Parathyroid adenoma (tissue), 2 donors: ENCODE results near the gene RNASE7.

Experiments used
- H2AFZ ChIP-seq: fragments of 300-600 bp; sonication (generic); one replicate; pipeline ENCODE4 v1.7.0; 2017; ENCODE audit warnings: antibody characterized with exemption, mild to moderate bottlenecking
- H3K27ac ChIP-seq: fragments of 300-600 bp; sonication (generic); one replicate; pipeline ENCODE4 v1.7.0; 2017
- H3K27me3 ChIP-seq: fragments of 300-600 bp; sonication (generic); one replicate; pipeline ENCODE4 v1.7.0; 2017; ENCODE audit warnings: low read length; ENCODE audit not compliant: control insufficient read depth, insufficient read depth
- H3K36me3 ChIP-seq: fragments of 300-600 bp; sonication (generic); one replicate; pipeline ENCODE4 v1.7.0; 2017; ENCODE audit warnings: low read length; ENCODE audit not compliant: control insufficient read depth, insufficient read depth
- H3K4me1 ChIP-seq: fragments of 300-600 bp; sonication (generic); one replicate; pipeline ENCODE4 v1.7.0; 2017; ENCODE audit warnings: control low read depth
- H3K4me2 ChIP-seq: fragments of 300-600 bp; sonication (generic); one replicate; pipeline ENCODE4 v1.7.0; 2017; ENCODE audit warnings: low read length
- H3K4me3 ChIP-seq: fragments of 300-600 bp; sonication (generic); one replicate; pipeline ENCODE4 v1.7.0; 2017; ENCODE audit warnings: low read depth, low read length
- H3K79me2 ChIP-seq: fragments of 300-600 bp; sonication (generic); one replicate; pipeline ENCODE4 v1.7.0; 2017; ENCODE audit warnings: control low read depth
- H3K9ac ChIP-seq: fragments of 300-600 bp; sonication (generic); one replicate; pipeline ENCODE4 v1.7.0; 2017; ENCODE audit warnings: mild to moderate bottlenecking
- H3K9me3 ChIP-seq: fragments of 300-600 bp; sonication (generic); one replicate; pipeline ENCODE4 v1.7.0; 2017; ENCODE audit warnings: low read length; ENCODE audit not compliant: control insufficient read depth
- TF ChIP-seq, protein P1 (sequence below): fragments of 300-600 bp; sonication (generic); IDR thresholded peaks from one replicate; pipeline ENCODE4 v1.7.0; 2017; ENCODE audit warnings: antibody characterized with exemption, mild to moderate bottlenecking
- donor health status: primary hyperparathyroidism.

RNASE7 gene

DNA sequence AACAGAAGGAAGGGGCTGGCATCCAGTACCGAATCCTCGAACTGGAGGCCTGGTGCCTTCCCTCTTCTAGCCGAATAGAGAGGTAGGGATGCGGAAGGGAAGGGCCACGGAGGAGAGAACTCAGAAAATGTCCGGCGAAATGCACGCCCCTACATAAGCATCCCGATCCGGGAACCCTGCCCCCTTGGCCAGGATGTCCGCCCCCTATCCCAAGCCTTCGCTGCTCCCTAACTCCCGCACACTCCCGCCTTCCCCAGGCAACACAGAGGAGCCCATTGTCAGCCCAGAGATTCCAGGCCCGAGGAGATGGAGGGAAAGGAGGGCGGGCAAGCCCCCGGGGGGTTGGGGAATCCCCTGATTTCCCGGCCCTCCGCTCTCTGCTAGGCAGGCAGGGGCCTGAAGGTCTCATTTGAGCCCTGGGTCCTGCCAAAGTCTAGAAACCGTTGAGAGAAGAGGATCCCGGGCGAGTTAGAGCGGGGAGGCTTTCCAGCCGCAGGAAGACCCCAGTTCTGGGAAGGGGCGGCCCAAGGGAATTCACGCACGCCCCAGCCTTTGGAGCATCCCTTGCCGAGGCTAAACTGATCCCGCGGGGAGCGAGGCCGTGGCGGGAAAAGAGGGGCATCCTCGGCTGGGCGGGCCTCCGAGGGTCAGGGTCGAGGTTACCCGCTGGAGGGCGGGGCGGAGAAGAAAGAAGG lies 27.4 kb downstream of the RNASE7 start:
- Histone ChIP-seq H3K36me3 (no peaks in the 10 kb centered on the region), H3K9ac (no peak overlapping the region), H2AFZ (peak overlapping the region; percentile 94), H3K4me2 (peak overlapping the region; percentile 96), H3K27me3 (no peaks in the 10 kb centered on the region), H3K4me3 (peak overlapping the region; percentile 50), H3K27ac (peak overlapping the region; percentile 61), H3K79me2 (peaks cover 4% of the 10 kb centered on the region), H3K4me1 (peaks cover 25% of the 10 kb centered on the region), H3K9me3 (no peaks in the 10 kb centered on the region)
- TF ChIP-seq, protein P1, sequence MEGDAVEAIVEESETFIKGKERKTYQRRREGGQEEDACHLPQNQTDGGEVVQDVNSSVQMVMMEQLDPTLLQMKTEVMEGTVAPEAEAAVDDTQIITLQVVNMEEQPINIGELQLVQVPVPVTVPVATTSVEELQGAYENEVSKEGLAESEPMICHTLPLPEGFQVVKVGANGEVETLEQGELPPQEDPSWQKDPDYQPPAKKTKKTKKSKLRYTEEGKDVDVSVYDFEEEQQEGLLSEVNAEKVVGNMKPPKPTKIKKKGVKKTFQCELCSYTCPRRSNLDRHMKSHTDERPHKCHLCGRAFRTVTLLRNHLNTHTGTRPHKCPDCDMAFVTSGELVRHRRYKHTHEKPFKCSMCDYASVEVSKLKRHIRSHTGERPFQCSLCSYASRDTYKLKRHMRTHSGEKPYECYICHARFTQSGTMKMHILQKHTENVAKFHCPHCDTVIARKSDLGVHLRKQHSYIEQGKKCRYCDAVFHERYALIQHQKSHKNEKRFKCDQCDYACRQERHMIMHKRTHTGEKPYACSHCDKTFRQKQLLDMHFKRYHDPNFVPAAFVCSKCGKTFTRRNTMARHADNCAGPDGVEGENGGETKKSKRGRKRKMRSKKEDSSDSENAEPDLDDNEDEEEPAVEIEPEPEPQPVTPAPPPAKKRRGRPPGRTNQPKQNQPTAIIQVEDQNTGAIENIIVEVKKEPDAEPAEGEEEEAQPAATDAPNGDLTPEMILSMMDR = no peak

DNA sequence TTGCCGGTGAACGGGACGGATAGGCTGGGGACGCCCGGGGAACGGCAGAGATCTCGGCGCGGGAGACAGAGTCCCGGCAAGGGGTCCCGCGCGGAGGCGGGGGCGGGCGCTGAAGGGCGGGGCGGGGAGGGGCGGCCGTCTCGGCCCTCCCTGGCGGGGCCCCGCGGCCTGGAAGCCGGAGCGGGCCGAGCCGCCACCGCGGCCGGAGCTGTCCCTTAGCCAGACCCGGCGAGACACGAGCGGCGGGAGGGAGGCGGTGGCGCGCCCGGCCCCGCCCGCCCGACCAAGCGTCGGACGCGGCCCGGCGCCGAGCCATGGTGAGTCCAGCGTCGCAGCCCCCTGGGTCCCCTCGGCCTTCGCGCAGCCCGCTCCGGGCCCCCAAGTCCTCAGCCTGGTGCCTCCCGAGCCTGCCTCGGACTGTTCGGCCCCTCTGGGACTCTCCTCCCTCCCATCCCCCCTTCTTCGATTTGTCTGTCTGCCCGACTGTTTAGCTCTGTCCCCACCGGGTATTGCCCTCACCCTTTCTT lies 28.0 kb downstream of the RNASE7 start, which contains the start of gene ARHGEF40:
ARHGEF40 (plus strand) TSS at position 222 of the 527 bp plus-strand sequence; CDS start at position 315, 93 bp downstream.
- H2AFZ ChIP-seq = peak within 1 kb of the TSS; percentile 94
- peaks cover 6% of the 10 kb centered on the region for H3K79me2 ChIP-seq
- no peak within 1 kb of the TSS for H3K9ac ChIP-seq
- no peaks in the 10 kb centered on the region for H3K9me3 ChIP-seq
- TF ChIP-seq, protein P1 = no peak
- H3K36me3 ChIP-seq = no peaks in the 10 kb centered on the region
- H3K4me1 ChIP-seq = peaks cover 25% of the 10 kb centered on the region
- H3K27me3 ChIP-seq = no peaks in the 10 kb centered on the region
- peak within 1 kb of the TSS; percentile 96 for H3K4me2 ChIP-seq
- H3K4me3 ChIP-seq = peak within 1 kb of the TSS; percentile 94
- H3K27ac ChIP-seq = peak within 1 kb of the TSS; percentile 75

DNA sequence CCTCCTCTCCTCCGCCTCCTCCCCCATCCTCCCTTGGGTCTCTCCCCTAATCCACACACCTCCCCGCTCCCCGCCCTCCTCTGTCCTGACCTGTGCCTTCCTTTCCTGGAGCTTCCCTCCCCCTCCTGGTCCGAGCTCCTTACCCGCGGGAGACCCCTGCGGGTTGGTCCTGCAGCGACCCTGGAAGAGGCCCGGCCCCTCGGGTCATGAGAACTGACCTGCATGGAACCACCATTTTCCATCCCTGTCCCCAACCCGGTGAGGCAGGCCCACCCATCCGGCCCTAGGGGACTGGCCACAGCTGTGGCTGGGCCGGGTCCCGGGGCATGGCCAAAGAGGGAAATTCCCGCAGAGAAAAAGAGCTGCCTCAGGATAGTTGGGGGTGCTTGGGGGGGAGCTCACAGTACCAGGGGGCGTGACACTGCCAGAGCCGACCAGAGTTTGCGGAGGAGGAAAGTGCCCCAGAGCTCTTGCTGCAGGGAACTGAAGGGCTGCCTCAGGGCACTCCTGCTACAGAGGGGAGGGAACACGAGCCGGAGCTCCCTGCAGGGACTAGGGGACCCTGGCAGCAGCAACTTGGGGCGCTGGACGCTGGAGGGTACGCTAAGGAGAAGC lies 28.6 kb downstream of the RNASE7 start:
- H3K4me1 ChIP-seq = peaks cover 26% of the 10 kb centered on the region
- peak overlapping the region; percentile 75 for H3K27ac ChIP-seq
- H3K4me3 ChIP-seq = peak overlapping the region; percentile 94
- H2AFZ ChIP-seq = peak overlapping the region; percentile 69
- TF ChIP-seq, protein P1 = peak; percentile 9
- no peaks in the 10 kb centered on the region for H3K27me3 ChIP-seq
- H3K79me2 ChIP-seq = peaks cover 6% of the 10 kb centered on the region
- H3K4me2 ChIP-seq = peak overlapping the region; percentile 96
- no peaks in the 10 kb centered on the region for H3K9me3 ChIP-seq
- no peaks in the 10 kb centered on the region for H3K36me3 ChIP-seq
- no peak overlapping the region for H3K9ac ChIP-seq

DNA sequence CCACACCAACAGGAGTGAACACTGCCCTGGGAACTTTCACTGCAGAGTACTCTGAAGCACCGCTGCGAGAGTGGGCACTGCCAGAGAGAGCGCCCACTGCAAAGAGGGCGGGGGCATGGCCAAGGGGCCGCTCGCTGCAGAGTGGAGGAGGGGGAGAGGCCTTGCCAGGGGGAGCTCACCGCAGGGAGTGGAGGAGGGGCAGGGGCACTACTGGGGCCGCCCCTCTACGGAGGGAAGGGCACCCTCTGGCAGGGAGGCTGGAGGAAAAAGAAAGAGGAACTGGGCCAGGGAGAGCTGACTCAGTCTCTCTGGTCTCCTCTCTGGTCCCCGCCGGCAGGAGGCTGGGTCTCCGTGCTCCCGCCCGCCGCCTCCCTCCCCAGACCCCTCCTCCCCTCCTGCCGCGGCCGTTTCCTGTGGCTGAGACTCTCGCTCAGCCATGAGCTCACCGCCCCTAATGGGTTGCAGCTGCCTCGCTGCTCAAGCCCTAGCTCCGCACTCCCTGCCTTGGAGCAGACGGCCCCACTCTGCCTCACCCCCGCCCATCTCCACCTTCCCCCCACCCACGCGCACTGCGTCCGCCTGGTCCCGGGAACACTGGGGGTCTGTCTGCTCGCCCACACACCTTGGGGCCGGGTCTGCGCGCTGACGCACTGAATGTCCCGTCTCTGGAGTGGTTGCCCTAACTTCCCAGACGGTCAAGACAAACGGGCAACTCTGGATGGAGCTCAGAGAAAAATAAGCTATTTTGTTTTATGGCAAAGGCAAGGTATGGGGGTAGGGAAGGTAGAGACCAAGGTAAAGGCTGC lies 29.3 kb downstream of the RNASE7 start:
- Histone ChIP-seq H2AFZ (peak overlapping the region; percentile 69), H3K27me3 (no peaks in the 10 kb centered on the region), H3K4me3 (peak overlapping the region; percentile 94), H3K27ac (peak overlapping the region; percentile 75), H3K79me2 (peaks cover 9% of the 10 kb centered on the region), H3K4me2 (peak overlapping the region; percentile 96), H3K9me3 (no peaks in the 10 kb centered on the region), H3K9ac (no peak overlapping the region), H3K36me3 (no peaks in the 10 kb centered on the region), H3K4me1 (peaks cover 27% of the 10 kb centered on the region)
- TF ChIP-seq, protein P1 = no peak
